SK-N-SH (cell line): ENCODE measurements around the gene TMEM256. TPM values are rescaled to one million over a fixed set of nuclear protein-coding genes. Genes with fewer than 3 reads are reported as not detected.

Experiments
- CTCF ChIA-PET: fragments of 300-600, 350-600 bp; formaldehyde crosslinking; extraction: SDS; loops from one replicate; lab custom pipeline; 2021; lab: Yijun Ruan, JAX
- POLR2A ChIA-PET: fragments of 350-600 bp; sonication (Branson Sonifier 250); formaldehyde crosslinking; extraction: SDS; loops from one replicate; lab custom pipeline; 2020; ENCODE audit warnings: antibody characterized with exemption, inconsistent platforms; lab: Yijun Ruan, JAX
- DNase-seq: peaks from one replicate; pipeline ENCODE4 v3.0.0; 2012
- H2AFZ ChIP-seq: fragments of 200-600 bp; sonication (generic); 2 replicates; pipeline ENCODE4 v1.8.1; 2016; ENCODE audit warnings: antibody characterized with exemption, mild to moderate bottlenecking, low read depth
- H3F3A ChIP-seq: fragments of 200-600 bp; sonication (generic); replicated peaks from 2 replicates; pipeline ENCODE3; 2016; ENCODE audit warnings: antibody characterized with exemption, mild to moderate bottlenecking; ENCODE audit not compliant: insufficient read depth
- H3K27ac ChIP-seq, 2 experiments: fragments of 200-500 bp in 1 of 2; fragments of 200-600 bp in 1 of 2; sonication (Bioruptor generic) in 1 of 2; sonication (generic), shearing (Covaris generic) in 1 of 2; 2 replicates each; pipeline versions ENCODE4 v1.5.1 to v1.6.1; 2014 to 2016; ENCODE audit warnings: low read depth in 2 of 2, inconsistent platforms in 1 of 2, low read length in 1 of 2, mild to moderate bottlenecking in 1 of 2, mixed read lengths in 1 of 2
- H3K27me3 ChIP-seq: fragments of 200-600 bp; sonication (generic), shearing (Covaris generic); 2 replicates; pipeline ENCODE4 v1.6.1; 2016; ENCODE audit warnings: mixed run types; ENCODE audit not compliant: insufficient read depth
- H3K36me3 ChIP-seq, 2 experiments: fragments of 200-500 bp in 1 of 2; fragments of 200-600 bp in 1 of 2; sonication (Bioruptor generic) in 1 of 2; sonication (generic) in 1 of 2; replicated peaks in 1 of 2; 2 replicates each; pipeline versions ENCODE3 to v1.5.1; 2014 to 2016; ENCODE audit warnings: low read length in 1 of 2, mild to moderate bottlenecking in 1 of 2; ENCODE audit not compliant: insufficient read depth in 2 of 2, control insufficient read depth in 1 of 2
- H3K4me1 ChIP-seq, 2 experiments: fragments of 200-500 bp in 1 of 2; fragments of 200-600 bp in 1 of 2; sonication (Bioruptor generic) in 1 of 2; sonication (generic), shearing (Covaris generic) in 1 of 2; 2 replicates each; pipeline versions ENCODE4 v1.5.1 to v1.6.1; 2014 to 2016; ENCODE audit warnings: low read depth in 1 of 2, low read length in 1 of 2, mixed run types in 1 of 2; ENCODE audit not compliant: insufficient read depth in 2 of 2, control insufficient read depth in 1 of 2
- H3K4me2 ChIP-seq: fragments of 200-600 bp; sonication (generic), shearing (Covaris generic); 2 replicates; pipeline ENCODE4 v1.6.1; 2017; ENCODE audit warnings: mixed run types
- H3K4me3 ChIP-seq, 2 experiments: fragments of 200-500 bp in 1 of 2; fragments of 200-600 bp in 1 of 2; sonication (Bioruptor generic) in 1 of 2; sonication (generic), shearing (Covaris generic) in 1 of 2; 2 replicates each; pipeline versions ENCODE4 v1.5.1 to v1.8.1; 2014 to 2016; ENCODE audit warnings: low read depth in 2 of 2, inconsistent platforms in 1 of 2, low read length in 1 of 2, mild to moderate bottlenecking in 1 of 2, mixed read lengths in 1 of 2, moderate library complexity in 1 of 2
- H3K79me2 ChIP-seq: fragments of 200-600 bp; sonication (generic); 2 replicates; pipeline ENCODE4 v1.8.1; 2017; ENCODE audit warnings: mild to moderate bottlenecking; ENCODE audit not compliant: insufficient read depth
- H3K9ac ChIP-seq: fragments of 200-600 bp; sonication (generic); 2 replicates; pipeline ENCODE4 v1.6.1; 2017; ENCODE audit warnings: mixed run types
- H3K9me2 ChIP-seq: fragments of 200-600 bp; sonication (generic); 2 replicates; pipeline ENCODE4 v1.6.1; 2017; ENCODE audit warnings: mixed run types
- H3K9me3 ChIP-seq: fragments of 200-600 bp; sonication (generic); 2 replicates; pipeline ENCODE4 v1.6.1; 2017; ENCODE audit warnings: mixed run types, mild to moderate bottlenecking, moderate library complexity
- H4K20me1 ChIP-seq: fragments of 200-600 bp; sonication (generic); 2 replicates; pipeline ENCODE4 v1.6.1; 2017; ENCODE audit warnings: mild to moderate bottlenecking, mixed run types; ENCODE audit not compliant: insufficient read depth
- CHD2 ChIP-seq: fragments of 150-350 bp; IDR thresholded peaks from 2 replicates; pipeline ENCODE4 v1.6.1; 2018; ENCODE audit warnings: low read length; ENCODE audit not compliant: partially characterized antibody
- ELF1 ChIP-seq: IDR thresholded peaks from 2 replicates; pipeline ENCODE4 v1.4.0; 2012
- GABPA ChIP-seq: IDR thresholded peaks from 2 replicates; pipeline ENCODE4 v1.4.0; 2012; ENCODE audit warnings: low read depth, mild to moderate bottlenecking
- GATA2 ChIP-seq: sonication (generic); formaldehyde crosslinking; IDR thresholded peaks from 2 replicates; pipeline ENCODE4 v1.5.0; 2020; ENCODE audit warnings: mild to moderate bottlenecking, missing genetic modification reagents
- IRF3 ChIP-seq: fragments of 150-350 bp; IDR thresholded peaks from 2 replicates; pipeline ENCODE4 v1.6.1; 2016; ENCODE audit warnings: mild to moderate bottlenecking, low read depth, low read length
- MXI1 ChIP-seq: IDR thresholded peaks from 2 replicates; pipeline ENCODE4 v1.6.1; 2012; ENCODE audit warnings: mild to moderate bottlenecking, low read depth, low read length, improper control_type of control experiment
- NFIC ChIP-seq: IDR thresholded peaks from 2 replicates; pipeline ENCODE4 v1.4.0; 2012; ENCODE audit warnings: borderline replicate concordance
- PBX3 ChIP-seq: IDR thresholded peaks from 2 replicates; pipeline ENCODE4; 2012
- POLR2AphosphoS5 ChIP-seq: IDR thresholded peaks from 2 replicates; pipeline ENCODE4 v1.6.1; 2012; ENCODE audit warnings: low read depth, low read length
- RAD21 ChIP-seq: IDR thresholded peaks from 2 replicates; pipeline ENCODE4 v1.6.1; 2012; ENCODE audit warnings: mild to moderate bottlenecking, low read length
- RCOR1 ChIP-seq: fragments of 150-350 bp; IDR thresholded peaks from 2 replicates; pipeline ENCODE4 v1.6.1; 2017; ENCODE audit warnings: antibody characterized with exemption, low read length
- RFX5 ChIP-seq: IDR thresholded peaks from 2 replicates; pipeline ENCODE4 v1.6.1; 2012; ENCODE audit warnings: mild to moderate bottlenecking, improper control_type of control experiment, low read length
- SIN3A ChIP-seq: IDR thresholded peaks from 2 replicates; pipeline ENCODE4 v1.6.1; 2012; ENCODE audit warnings: low read depth, mild to moderate bottlenecking, low read length, moderate library complexity, borderline replicate concordance
- SMC3 ChIP-seq: IDR thresholded peaks from 2 replicates; pipeline ENCODE4 v1.6.1; 2012; ENCODE audit warnings: low read depth, low read length, improper control_type of control experiment
- TCF12 ChIP-seq: IDR thresholded peaks from 2 replicates; pipeline ENCODE4 v1.4.0; 2012
- TEAD4 ChIP-seq: IDR thresholded peaks from 2 replicates; pipeline ENCODE4 v1.4.0; 2012; ENCODE audit warnings: mild to moderate bottlenecking, borderline replicate concordance; ENCODE audit not compliant: insufficient read depth
- YY1 ChIP-seq: IDR thresholded peaks from 2 replicates; pipeline ENCODE4 v1.4.0; 2012; ENCODE audit warnings: low read depth, mild to moderate bottlenecking
- WGBS: methylation state at CpG from one replicate; pipeline ENCODE4 v1.1.6; 2017; ENCODE audit warnings: low lambda C conversion rate; 5-methylcytosine and 5-hydroxymethylcytosine counted together
- polyA plus RNA-seq, 3 experiments: library from polyadenylated mRNA; depleted of rRNA; stranded (reverse); fragments of >200 nt; gene quantifications; 2 replicates each; pipeline ENCODE4 v1.2.3, GENCODE V29; 2012
- TF ChIP-seq, protein P1 (sequence below): IDR thresholded peaks from 2 replicates; pipeline ENCODE4 v1.4.0; 2012; ENCODE audit warnings: low read depth
- TF ChIP-seq, protein P2 (sequence below): fragments of 200-600 bp; sonication (generic); IDR thresholded peaks from 2 replicates; pipeline ENCODE4 v1.6.1; 2017; ENCODE audit warnings: antibody characterized with exemption, mild to moderate bottlenecking, moderate library complexity
- TF ChIP-seq, protein P3 (sequence below): IDR thresholded peaks from 2 replicates; pipeline ENCODE4 v1.6.1; 2012; ENCODE audit warnings: mild to moderate bottlenecking, low read depth, low read length, moderate library complexity

The TMEM256 gene
- polyA plus RNA-seq, 1 of the 3 experiments (the other 2 are of a cell fraction), result 213 TPM

GRCh38 chr17:7425756-7426155, 21.9 kb upstream of the TMEM256 start (continued):
- TF ChIP-seq PBX3 (no peak), SMC3 (no peak), IRF3 (no peak), TEAD4 (no peak)
- TF ChIP-seq, all 33 proteins: peak for 0

GRCh38 chr17:7425316-7425715, 21.4 kb upstream of the TMEM256 start, which contains the start of gene SPEM2:
TSS of gene SPEM2 (plus strand) at chr17:7425616. CDS start at chr17:7425689, 73 bp downstream.
- Histone ChIP-seq H3K4me2 (no peak within 1 kb of the TSS), H3K9me3 (no peaks in the 10 kb centered on the region), H3F3A (no peaks in the 10 kb centered on the region), H3K9ac (no peak within 1 kb of the TSS), H3K4me1 (no peaks in the 10 kb centered on the region; a peak in 1 of 4 replicates), H3K36me3 (no peaks in the 10 kb centered on the region), H4K20me1 (no peaks in the 10 kb centered on the region), H3K27ac (no peak within 1 kb of the TSS), H3K9me2 (no peaks in the 10 kb centered on the region), H3K79me2 (no peaks in the 10 kb centered on the region), H3K27me3 (no peaks in the 10 kb centered on the region), H2AFZ (no peak within 1 kb of the TSS), H3K4me3 (no peak within 1 kb of the TSS)
- CTCF ChIA-PET, result interaction anchor here (0.7 to 1.2 kb wide), 2 partner anchors 11 to 19 kb away, joined by 3 to 6 read pairs; partner anchors contain the start of genes CHRNB1 and TMEM102
- WGBS, result 57% methylated on average over 5 of the region's 7 CpGs
- POLR2A ChIA-PET, result interaction anchor here (0.8 kb wide), 1 partner anchor 21 kb away, joined by 3 read pairs; the partner anchor contains the start of gene TMEM256
- TF ChIP-seq, protein P1, sequence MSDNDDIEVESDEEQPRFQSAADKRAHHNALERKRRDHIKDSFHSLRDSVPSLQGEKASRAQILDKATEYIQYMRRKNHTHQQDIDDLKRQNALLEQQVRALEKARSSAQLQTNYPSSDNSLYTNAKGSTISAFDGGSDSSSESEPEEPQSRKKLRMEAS, result no peak
- TF ChIP-seq SIN3A (no peak), POLR2AphosphoS5 (no peak), RFX5 (no peak)
- DNase-seq, result no peak

- H3K9me2 ChIP-seq, result no peaks in the 10 kb centered on the region
- no peak overlapping the region for H3K4me3 ChIP-seq
- H3K9me3 ChIP-seq, result no peaks in the 10 kb centered on the region
- H3F3A ChIP-seq, result no peaks in the 10 kb centered on the region
- H3K9ac ChIP-seq, result no peak overlapping the region
- H3K36me3 ChIP-seq, result no peaks in the 10 kb centered on the region
- H3K4me2 ChIP-seq, result no peak overlapping the region
- no peak overlapping the region for H2AFZ ChIP-seq
- 68% methylated on average over 4 of the region's 4 CpGs for WGBS
- CTCF ChIA-PET, result no interaction called here
- no peaks in the 10 kb centered on the region for H4K20me1 ChIP-seq
- no peak for DNase-seq
- no peak overlapping the region for H3K27ac ChIP-seq
- no peaks in the 10 kb centered on the region for H3K27me3 ChIP-seq
- H3K4me1 ChIP-seq, result no peaks in the 10 kb centered on the region; a peak in 1 of 4 replicates
- POLR2A ChIA-PET, result no interaction called here
- no peaks in the 10 kb centered on the region for H3K79me2 ChIP-seq
- no peak for TF ChIP-seq RCOR1
- TF ChIP-seq, protein P2, sequence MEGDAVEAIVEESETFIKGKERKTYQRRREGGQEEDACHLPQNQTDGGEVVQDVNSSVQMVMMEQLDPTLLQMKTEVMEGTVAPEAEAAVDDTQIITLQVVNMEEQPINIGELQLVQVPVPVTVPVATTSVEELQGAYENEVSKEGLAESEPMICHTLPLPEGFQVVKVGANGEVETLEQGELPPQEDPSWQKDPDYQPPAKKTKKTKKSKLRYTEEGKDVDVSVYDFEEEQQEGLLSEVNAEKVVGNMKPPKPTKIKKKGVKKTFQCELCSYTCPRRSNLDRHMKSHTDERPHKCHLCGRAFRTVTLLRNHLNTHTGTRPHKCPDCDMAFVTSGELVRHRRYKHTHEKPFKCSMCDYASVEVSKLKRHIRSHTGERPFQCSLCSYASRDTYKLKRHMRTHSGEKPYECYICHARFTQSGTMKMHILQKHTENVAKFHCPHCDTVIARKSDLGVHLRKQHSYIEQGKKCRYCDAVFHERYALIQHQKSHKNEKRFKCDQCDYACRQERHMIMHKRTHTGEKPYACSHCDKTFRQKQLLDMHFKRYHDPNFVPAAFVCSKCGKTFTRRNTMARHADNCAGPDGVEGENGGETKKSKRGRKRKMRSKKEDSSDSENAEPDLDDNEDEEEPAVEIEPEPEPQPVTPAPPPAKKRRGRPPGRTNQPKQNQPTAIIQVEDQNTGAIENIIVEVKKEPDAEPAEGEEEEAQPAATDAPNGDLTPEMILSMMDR, result no peak
- no peak for TF ChIP-seq POLR2AphosphoS5
- no peak for TF ChIP-seq GATA2 (CRISPR knock-in tag)
- no peak for TF ChIP-seq ELF1
- no peak for TF ChIP-seq YY1
- TF ChIP-seq, protein P3, sequence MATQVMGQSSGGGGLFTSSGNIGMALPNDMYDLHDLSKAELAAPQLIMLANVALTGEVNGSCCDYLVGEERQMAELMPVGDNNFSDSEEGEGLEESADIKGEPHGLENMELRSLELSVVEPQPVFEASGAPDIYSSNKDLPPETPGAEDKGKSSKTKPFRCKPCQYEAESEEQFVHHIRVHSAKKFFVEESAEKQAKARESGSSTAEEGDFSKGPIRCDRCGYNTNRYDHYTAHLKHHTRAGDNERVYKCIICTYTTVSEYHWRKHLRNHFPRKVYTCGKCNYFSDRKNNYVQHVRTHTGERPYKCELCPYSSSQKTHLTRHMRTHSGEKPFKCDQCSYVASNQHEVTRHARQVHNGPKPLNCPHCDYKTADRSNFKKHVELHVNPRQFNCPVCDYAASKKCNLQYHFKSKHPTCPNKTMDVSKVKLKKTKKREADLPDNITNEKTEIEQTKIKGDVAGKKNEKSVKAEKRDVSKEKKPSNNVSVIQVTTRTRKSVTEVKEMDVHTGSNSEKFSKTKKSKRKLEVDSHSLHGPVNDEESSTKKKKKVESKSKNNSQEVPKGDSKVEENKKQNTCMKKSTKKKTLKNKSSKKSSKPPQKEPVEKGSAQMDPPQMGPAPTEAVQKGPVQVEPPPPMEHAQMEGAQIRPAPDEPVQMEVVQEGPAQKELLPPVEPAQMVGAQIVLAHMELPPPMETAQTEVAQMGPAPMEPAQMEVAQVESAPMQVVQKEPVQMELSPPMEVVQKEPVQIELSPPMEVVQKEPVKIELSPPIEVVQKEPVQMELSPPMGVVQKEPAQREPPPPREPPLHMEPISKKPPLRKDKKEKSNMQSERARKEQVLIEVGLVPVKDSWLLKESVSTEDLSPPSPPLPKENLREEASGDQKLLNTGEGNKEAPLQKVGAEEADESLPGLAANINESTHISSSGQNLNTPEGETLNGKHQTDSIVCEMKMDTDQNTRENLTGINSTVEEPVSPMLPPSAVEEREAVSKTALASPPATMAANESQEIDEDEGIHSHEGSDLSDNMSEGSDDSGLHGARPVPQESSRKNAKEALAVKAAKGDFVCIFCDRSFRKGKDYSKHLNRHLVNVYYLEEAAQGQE, result no peak
- TF ChIP-seq NFIC, result no peak
- no peak for TF ChIP-seq MXI1
- no peak for TF ChIP-seq TCF12
- no peak for TF ChIP-seq GABPA
- no peak for TF ChIP-seq TEAD4
- TF ChIP-seq CHD2, result no peak
- TF ChIP-seq RAD21, result no peak
Measured at GRCh38 chr17:7423679-7424078, 19.8 kb upstream of the TMEM256 start.
